Suppressor macrophage treated with lipopolysaccharide for 4 hours (primary cell): ENCODE results near the gene CEBPZOS.

ENCODE experiments used
- DNase-seq: peaks from one replicate; pipeline ENCODE4 v3.0.0-alpha.2; 2020

The CEBPZOS gene

DNA sequence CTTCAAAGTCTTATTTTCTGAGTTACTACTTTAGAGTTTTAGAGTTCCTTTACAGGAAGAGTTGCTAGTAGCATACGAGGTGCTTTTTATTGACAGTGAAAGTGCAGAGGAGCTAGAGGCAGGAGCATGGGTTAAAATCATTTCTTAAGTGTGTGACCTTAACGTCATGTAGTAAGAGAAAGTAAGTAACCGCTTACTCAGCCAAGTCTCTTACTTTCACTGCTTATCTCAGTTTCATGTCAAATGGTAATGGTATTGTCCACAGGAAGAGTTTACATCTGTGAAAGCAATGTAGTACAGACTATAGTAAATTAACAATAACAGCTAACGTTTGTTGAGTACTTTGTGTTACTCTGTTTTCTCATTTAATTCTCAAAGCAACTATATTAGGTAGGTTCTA lies 47.7 kb downstream of the CEBPZOS start:
- no peak for DNase-seq

DNA sequence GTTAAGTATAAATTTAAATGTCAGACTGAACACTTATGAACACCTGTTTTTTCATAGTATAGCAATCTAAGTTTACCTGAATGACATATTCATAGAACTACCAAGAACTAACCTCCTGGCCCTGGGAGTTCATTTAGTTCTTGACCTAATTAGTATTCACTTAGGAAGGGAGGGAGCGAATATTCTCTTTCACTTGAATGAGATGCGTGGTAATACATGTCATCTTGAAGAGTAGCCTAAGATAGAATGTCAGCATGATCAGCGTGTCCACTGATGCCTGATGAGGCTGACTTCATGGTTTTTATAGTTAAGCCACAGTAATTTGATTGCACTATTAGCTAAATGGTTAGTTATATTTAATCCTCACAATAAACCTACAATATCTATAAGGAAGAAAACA lies 48.5 kb downstream of the CEBPZOS start:
- no peak for DNase-seq

DNA sequence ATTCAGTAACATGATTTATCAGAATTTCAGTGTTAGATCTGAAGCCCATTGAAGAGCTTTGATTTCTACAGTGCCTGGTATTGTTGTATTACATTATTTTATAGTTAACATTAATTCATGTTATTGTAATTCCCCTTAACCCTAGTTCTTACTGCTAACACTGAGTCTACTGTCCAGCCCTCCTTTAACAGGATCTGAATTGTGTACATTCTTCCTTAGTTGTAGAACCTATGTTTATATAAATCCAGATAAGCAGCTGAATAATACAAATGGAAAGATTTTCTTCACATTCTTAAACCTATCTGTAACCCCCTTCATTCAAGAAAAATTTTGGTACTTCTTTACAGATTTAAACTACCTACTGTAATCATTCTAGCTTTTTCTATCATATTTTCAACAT lies 49.9 kb downstream of the CEBPZOS start:
- DNase-seq: no peak

DNA sequence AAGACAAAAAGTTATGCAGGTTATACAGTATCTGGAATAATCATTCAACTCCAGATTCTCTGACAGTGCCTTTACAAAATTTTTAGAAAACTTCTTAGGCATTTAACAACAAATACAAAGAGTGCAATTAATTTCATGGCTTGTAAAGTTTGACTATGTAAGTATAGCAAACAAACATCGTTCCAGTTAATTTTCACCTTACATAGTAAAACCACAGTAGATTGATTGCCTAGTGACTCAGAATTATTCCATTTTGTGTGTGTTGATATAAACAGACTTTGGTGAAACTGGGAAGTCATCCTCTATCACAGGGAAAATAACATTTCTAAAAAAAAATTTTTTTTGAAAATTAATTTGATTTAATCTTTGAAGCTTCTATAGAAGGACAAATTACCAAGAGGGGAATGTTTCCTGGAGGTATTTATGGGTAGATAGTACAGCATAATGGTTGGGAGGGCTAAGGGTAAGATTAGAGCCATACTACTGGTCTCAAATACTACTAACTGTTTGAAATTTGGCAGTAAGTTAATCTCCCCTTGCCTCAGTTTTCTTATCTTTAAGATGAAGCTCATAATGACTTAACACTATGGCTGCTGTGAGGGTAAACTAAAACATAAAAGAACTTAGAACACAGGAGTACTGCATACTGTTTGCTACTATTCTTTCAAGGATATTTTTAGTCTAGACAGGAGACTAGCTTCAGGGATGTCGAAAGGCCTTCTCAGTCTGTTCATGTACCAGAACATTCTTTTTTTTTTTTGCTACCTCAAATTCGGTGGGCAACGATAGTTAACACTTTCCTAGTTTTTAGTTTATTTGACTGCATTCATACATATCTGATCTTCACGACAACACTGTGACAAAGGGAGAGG lies 54.8 kb downstream of the CEBPZOS start:
- DNase-seq: no peak
